Activated T-helper 9 cell treated with anti-CD3 and anti-CD28 coated beads, Interleukin-2, amount 50 U/mL, for 16 hours (primary cell): ENCODE data around the gene SMAD1.

Experiments used
- DNase-seq: peaks from one replicate; pipeline ENCODE4 v3.0.0-alpha.2; 2020; ENCODE audit warnings: low read depth

SMAD1 gene

GRCh38 chr4:145489556-145489955 lies 7.9 kb downstream of the SMAD1 start:
- no peak for DNase-seq

- no peak for DNase-seq
These were observed 8.7 kb downstream of the SMAD1 start for GRCh38 chr4:145490361-145490760.

GRCh38 chr4:145490796-145491195 lies 9.1 kb downstream of the SMAD1 start:
- DNase-seq: no peak

GRCh38 chr4:145492376-145492775 lies 10.7 kb downstream of the SMAD1 start:
- DNase-seq: no peak

GRCh38 chr4:145493166-145493565 lies 11.5 kb downstream of the SMAD1 start:
- DNase-seq: no peak

GRCh38 chr4:145494666-145495270 lies 13.1 kb downstream of the SMAD1 start:
- DNase-seq: no peak

GRCh38 chr4:145496292-145496691 lies 14.6 kb downstream of the SMAD1 start:
- no peak for DNase-seq

- DNase-seq: no peak
These were observed 15.8 kb downstream of the SMAD1 start for GRCh38 chr4:145497199-145498149.

GRCh38 chr4:145498430-145498829 lies 16.8 kb downstream of the SMAD1 start:
- no peak for DNase-seq

- no peak for DNase-seq
These were observed 19.5 kb downstream of the SMAD1 start for GRCh38 chr4:145501051-145501660.

GRCh38 chr4:145502809-145503208 lies 21.2 kb downstream of the SMAD1 start:
- DNase-seq: no peak

- no peak for DNase-seq
These were observed 21.9 kb downstream of the SMAD1 start for GRCh38 chr4:145503486-145504072.

- no peak for DNase-seq
These were observed 24.3 kb downstream of the SMAD1 start for GRCh38 chr4:145505995-145506394.

GRCh38 chr4:145507636-145508035 lies 26.0 kb downstream of the SMAD1 start:
- no peak for DNase-seq

- no peak for DNase-seq
These were observed 30.4 kb downstream of the SMAD1 start for GRCh38 chr4:145511913-145512522.

- DNase-seq: no peak
These were observed 31.5 kb downstream of the SMAD1 start for GRCh38 chr4:145513020-145513621.

GRCh38 chr4:145520172-145520571 lies 38.5 kb downstream of the SMAD1 start:
- DNase-seq: no peak

- no peak for DNase-seq
These were observed 39.6 kb downstream of the SMAD1 start for GRCh38 chr4:145521282-145521681.

- DNase-seq: no peak
These were observed 41.5 kb downstream of the SMAD1 start for GRCh38 chr4:145523117-145523516.

GRCh38 chr4:145524552-145524951 lies 42.9 kb downstream of the SMAD1 start:
- no peak for DNase-seq

- no peak for DNase-seq
These were observed 43.7 kb downstream of the SMAD1 start for GRCh38 chr4:145525291-145525740.

GRCh38 chr4:145527773-145528172 lies 46.1 kb downstream of the SMAD1 start:
- no peak for DNase-seq
